NCI-H345 treated with DMSO at 0.1 percent for 48 hours (cell line): ENCODE measurements around the gene RAB39A.
A peak's percentile ranks its signal among the peaks of the same experiment; 100 is the strongest.

Experiments
- DNase-seq: peaks from one replicate; lab custom pipeline; 2025; ENCODE audit not compliant: unreplicated experiment; lab: John Stamatoyannopoulos, UW

Gene RAB39A

DNA sequence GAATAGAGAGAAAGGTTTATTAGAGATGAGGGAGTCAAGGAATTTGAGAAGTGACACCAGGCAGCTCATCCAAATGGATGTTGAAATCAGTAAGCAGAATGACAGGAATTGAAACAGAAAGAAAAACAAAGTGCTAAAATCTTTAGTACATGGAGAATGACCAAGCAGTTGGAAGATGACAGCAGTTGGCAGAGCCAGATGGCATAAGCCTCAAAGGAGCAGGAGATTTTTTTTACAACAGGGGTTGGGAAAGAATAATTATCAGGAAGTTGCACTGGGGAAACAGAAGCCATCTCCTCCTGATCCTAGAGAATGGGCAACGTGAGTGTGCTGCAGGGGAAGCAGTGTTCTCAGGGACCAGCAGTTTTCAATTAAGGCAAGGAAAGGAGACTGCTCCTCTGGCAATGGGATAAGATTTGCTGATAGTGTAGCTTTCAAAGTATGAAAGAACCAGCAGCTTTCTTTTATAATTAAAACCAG lies 28.9 kb downstream of the RAB39A start:
- no peak for DNase-seq

DNA sequence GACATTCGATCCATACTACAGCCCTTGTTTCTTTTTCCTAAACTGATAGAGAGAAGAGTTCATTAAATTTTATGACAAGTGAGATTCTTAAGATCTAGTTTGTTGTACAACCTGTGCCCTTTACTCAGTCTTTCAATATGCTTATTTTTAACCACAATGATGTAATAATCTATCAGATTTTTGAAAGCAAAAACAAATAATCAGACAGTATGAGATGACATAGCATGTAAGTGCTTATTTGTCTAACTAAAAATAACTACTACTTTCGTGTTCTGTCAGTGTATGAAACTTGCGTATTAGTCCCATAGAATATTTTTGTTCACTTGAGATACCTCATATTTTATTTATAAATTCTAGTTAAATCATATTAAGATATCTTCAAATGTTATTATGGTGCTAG lies 33.2 kb downstream of the RAB39A start:
- DNase-seq = no peak

DNA sequence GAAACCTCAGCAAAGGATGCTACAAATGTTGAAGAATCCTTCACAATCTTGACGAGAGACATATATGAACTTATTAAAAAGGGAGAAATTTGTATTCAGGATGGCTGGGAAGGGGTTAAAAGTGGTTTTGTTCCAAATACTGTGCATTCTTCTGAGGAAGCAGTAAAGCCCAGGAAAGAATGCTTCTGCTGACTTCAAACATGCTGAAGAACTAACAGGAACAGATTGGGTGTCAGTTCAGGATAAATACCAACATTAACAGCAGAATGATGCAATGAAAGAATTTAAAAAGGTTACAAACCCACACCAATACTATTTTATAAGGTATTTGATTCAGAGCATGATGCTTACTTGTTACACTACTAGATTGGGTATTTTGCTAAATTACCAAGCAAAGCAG lies 33.9 kb downstream of the RAB39A start:
- no peak for DNase-seq

DNA sequence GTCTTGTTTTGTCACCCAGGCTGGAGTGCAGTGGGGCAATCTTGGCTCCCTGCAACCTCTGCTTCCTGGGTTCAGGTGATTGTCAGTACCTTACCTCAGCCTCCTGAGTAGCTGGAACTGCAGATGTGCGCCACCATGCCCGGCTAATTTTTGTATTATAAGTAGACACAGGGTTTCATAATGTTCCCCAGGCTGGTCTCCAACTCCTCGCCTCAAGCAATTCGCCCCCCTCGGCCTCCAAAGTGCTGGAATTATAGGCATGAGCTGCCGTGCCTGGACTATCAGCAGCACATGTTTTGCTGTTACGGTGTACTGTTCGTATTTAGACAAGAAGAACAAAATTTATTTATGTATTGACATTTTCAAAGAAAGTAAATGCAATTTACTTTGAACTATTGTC lies 34.8 kb downstream of the RAB39A start:
- DNase-seq = no peak

DNA sequence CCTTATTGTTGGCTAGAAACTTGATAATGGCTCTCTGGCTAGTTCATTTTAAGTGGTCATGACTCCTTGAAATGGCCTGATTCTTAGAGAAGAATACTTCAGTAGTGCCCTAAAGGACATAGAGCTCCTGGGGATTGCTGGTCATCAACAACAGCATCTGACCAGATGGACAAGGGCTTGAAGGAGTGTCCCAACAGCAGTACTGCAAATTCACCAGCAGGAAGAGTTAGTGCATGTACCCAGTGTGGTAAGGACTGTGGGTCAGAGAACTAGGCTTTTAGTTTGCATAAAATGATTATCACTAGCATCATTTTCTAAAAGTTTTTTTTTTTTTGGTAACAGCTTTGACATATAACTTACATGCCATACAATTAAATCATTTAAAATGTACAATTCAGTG lies 41.0 kb downstream of the RAB39A start:
- no peak for DNase-seq

DNA sequence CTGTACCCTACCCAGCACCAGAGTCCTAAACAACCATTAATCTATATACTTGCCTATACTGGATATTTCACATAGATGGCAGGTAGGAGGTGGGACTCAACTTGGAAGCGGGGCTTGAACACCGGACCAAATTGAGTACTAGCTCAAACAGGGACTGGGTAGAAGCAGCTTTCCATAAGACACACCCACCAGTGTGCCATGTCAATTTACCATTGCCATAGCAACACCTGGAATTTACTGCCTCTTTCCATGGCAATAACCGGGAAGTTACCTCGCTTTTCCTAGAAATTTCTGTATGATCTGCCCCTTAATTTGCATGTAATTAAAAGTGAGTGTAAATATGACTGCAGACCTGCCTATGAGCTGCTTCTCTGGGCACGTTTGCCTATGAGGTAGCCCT lies 41.8 kb downstream of the RAB39A start:
- no peak for DNase-seq

DNA sequence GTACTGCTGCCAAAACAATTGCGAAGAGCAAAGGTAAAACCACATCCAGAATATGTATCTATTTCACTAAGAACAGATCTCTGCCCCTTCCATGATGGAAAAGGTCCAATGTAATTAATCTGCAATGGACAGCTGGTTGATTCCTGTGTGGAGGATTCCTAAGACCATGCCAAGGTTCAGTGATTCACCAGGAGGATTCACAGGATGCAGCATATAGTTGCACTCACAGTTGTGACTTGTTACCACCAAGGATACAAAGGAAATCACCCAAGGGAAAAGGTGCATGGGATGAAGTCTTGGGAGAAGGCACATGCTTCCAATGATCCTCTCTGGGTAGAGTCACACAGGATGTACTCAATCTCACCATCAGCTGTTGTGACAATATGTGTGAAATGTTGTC lies 45.4 kb downstream of the RAB39A start:
- DNase-seq = no peak

DNA sequence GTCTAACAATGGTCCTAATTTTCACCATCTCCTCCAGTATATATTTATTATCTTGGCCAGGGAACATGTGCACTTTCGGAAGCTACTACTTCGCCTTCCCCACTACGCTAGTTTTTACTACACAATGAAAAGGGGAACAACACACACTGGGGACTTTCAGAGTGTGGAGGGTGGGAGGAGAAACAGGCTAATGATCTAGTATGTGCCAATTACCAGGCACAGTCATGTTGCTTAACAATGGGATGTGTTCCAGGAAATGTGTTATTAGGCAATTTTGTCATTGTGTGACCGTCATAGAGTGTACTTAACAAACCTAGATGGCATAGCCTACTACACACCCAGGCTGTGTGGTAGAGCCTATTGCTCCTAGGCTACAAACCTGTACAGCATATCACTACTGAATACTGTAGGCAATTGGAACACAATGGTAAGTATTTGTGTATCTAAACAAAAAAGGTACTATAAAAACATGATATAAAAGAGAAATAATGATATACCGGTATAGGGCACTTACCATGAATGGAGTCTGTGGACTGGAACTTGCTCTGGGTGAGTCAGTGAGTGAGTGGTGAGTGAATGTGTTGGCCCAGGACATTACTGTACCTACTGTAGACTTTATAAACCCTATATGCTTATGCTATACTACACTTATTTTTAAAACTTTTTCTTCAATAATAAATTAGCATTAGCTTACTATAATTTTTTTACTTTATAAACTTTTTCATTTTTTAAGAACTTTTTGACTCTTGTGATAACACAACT lies 60.3 kb downstream of the RAB39A start:
- DNase-seq = no peak

DNA sequence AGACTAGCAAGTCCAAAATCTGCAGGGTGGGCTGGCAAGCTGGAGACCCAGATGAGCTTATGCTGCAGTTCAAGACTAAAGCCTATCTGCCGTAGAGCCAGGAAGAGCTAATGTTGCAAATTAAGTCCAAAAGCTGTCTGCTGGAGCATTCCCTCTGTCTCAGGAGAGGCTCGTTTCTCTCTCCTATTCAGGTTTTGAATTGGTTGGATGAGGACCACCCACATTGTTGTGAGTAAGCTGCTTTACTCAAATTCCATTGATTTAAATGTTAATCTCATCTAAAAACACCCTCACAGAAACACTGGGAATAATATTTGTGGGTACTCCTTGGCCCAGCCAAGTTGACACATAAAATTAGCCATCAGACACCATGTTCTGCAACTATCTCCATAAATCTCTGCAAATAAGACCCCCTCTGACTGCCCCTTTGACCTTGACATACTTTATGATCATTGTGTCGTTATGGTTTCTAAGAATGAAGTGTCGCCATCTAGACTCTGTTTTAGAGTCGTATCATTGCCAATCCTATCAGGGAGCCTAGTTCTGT lies 63.7 kb downstream of the RAB39A start:
- DNase-seq = no peak

DNA sequence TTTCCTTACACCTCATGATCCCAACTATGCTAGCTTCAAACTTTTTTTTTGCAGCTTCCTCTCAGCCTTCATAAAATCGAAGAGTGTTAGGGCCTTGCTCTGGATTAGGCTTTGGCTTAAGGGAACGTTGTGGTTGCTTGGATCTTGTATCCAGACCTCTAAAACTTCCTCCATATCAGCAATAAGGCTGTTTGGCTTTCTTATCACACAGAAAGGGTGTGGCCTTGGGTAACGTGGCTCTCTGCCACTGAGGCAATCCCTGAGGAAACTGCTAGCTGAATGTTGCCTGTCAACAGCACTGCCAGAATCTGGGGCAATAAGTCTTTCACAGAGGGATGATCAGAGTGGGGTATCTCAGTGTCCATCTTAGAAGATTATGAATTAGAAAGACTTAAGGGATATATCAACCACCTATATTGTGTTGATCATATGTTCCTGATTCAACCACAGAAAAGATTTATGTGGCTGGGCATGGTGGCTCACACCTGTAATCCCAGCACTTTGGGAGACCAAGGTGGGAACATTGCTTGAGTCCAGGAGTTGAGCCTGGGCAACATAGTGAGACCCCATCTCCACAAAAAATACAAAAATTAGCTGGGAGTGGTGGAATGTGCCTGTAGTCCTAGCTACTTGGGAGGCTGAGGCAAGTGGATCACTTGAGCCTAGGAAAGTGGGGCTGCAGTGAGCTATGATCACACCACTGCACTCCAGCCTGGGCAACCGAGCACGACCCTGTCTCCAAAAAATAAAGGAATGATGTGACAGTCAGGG lies 67.9 kb downstream of the RAB39A start:
- no peak for DNase-seq

DNA sequence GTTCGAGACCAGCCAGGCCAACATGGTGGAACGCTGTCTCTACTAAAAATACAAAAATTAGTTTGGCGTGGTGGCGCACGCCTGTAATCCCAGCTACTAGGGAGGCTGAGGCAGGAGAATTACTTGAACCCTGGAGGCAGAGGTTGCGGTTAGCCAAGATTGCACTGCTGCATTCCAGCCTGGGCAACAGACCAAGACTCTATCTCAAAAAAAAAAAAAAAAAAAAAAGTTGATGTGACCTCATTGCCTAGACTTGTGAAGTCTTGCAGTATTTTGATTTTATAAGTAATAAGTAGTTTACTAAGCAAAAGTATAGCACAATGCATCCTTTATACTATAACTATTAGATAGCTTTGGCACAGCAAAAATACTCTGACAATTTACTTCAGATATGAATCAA lies 70.5 kb downstream of the RAB39A start:
- no peak for DNase-seq

DNA sequence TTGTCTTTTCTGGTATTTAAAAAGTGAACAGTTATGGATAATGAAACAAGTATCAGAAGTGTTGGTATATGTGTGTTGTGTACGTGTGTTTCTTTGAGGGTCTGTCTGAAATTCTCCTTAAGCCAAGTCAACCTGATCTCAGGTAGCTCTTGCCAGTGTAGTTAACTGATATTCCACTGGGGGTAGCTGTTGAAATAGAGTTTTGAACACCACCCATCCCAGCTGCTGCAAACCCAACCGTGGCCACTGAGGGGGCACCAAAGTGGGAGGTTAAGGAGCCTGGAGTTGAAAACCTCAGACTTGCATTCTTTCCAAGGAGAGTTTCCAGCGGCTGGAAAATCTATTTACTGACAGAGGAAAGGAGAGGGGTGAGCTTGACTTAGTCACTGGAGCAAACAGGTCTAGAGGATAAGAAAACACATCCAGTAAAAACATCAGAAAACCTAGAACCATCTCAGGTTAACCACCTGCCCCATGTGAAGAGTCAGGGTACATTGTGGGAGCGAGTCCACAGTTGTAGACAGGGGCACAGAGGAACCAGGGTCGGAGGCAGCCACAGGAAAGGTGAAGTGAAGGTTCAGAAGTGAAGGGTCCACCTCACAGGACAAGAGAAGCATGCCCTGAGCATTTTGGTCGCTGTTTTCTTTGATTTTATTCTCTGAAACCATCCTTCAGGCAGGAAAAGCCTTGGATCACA lies 71.7 kb downstream of the RAB39A start:
- no peak for DNase-seq

DNA sequence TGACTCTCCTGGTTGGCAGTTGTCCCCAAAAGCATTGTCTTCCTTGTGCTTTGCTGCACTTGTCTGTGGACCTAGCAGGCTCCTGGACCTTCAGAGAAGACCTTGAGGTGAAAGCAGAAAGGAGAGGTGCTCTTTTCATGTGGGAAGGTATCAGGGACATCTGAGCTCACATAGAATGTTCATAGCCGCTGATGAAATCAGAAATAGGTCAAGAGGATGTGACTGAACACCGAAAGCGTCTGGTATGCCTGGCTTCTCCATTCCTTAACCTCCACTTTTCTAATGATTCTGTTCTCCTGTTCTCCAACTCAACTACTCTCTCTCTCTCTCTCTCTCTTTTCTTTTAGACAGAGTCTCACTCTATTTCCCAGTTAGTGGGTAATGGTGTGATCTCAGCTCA lies 74.2 kb downstream of the RAB39A start:
- no peak for DNase-seq

DNA sequence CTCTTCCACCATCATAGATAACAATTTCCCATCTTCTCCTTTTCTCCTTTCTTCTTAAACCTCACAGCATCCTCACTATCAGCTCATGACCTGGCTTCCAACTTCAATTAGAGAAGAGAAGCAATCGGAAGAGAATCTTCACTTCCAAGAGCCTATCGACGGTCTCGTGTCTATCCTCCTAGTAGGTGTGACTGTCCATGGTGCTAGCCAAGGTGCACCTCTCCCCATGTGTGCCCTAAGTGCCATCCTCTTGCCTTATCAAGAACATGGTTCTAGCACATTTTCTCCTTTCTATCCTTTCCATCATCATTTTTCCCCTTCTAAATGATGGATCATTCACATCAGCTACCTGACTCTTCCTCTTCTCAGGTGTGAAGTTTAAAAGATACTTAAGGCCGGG lies 75.4 kb downstream of the RAB39A start:
- no peak for DNase-seq

DNA sequence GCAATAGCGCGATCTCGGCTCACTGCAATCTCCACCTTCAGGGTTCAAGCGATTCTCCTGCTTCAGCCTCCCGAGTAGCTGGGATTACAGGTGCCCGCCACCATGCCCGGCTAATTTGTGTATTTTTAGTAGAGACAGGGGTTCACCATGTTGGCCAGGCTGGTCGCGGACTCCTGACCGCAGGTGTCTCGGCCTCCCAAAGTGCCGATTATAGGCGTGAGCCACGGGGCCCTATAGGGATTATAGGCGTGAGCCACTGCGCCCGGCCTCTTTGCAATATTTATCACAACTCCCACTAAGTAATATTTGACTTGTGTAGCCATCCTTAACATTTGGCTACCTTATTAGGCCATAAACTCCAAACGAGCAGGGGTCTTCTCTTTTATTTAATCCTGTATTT lies 79.6 kb downstream of the RAB39A start:
- no peak for DNase-seq

DNA sequence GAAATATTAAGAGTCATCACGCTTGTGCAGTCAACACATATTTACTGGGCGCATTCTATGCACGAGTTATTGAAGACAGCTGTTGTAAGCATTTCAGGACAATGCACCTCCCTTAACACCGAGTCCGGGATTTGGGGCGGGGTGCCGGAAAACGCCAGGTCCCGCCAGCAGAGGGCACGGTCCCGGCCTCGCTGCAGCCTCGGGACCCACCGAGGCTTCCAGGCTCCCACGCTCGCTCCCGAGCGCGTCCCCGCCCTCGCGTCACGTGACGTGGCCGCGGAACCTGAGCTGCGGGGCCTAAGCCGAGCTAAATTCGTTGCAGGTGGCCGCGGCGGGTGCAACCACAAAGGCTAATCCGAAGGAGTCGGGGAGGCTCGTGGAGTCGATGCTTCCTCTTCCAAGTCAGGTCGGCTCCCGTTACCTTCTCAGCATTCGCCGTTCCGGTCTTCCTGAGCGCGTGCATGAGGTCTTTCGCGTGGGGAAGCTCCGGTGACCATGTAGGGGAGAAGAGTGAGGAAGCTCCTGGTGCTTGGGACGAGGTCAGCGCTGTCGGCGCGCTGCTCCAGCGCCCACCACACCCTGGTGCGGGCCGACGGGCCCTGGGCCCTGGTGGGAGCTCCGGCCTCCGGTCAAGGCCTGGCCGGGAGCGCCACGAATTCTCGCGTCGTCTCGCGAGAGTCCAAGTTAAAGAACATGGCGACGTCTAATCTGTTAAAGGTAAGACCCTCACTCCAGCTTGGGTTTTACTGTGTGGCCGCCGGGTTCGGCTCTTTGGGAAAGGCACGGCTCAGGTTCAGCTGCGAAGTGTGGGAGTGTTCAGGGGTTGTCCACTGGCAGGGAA lies 80.6 kb downstream of the RAB39A start, which contains the start of gene CUL5:
Gene CUL5, plus strand, starts transcription at position 243 of the 841 bp plus-strand sequence. Its CDS starts 451 bp downstream, at position 694.
- DNase-seq = peak; percentile 74

DNA sequence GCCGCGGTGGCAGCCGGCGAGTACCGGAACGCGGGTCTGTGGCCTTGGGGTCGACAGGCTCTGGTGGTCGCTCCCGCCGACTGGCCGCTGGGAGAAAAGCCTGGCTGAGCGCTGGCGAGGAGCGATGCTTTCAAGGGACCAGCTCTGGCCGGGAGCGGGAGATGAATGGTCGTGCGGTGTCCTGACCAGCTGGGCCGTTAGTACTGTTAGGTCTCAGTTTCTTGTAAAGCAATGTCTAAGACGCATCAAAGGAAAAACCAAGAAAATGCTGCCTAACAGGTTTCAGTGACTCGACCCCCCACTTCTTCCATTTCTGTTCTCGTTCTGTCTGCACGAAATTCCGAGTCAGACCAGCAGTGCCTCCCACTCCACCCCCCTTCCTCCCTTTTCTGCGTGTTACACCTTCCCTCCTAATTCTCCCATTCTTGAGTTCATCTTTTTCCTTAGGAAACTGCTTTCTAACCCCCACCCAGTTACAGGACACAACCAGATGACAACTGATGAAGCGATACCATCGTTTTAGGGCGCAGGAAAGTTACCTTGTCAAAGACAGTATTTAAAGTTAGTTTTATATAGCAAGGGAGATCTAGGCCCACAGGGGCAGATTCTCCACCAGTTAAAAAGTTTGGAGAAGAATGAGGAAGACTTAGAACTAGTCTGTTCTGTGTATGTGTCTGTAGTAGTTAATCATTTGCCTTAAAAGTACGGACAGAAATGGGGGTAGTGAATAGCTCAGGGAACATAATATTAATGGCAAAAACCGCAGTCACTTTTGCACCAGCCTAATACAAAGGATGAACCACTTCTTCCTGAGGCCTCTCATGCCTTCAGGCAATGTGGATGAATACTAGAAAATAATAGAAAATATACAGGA lies 81.5 kb downstream of the RAB39A start:
- no peak for DNase-seq

DNA sequence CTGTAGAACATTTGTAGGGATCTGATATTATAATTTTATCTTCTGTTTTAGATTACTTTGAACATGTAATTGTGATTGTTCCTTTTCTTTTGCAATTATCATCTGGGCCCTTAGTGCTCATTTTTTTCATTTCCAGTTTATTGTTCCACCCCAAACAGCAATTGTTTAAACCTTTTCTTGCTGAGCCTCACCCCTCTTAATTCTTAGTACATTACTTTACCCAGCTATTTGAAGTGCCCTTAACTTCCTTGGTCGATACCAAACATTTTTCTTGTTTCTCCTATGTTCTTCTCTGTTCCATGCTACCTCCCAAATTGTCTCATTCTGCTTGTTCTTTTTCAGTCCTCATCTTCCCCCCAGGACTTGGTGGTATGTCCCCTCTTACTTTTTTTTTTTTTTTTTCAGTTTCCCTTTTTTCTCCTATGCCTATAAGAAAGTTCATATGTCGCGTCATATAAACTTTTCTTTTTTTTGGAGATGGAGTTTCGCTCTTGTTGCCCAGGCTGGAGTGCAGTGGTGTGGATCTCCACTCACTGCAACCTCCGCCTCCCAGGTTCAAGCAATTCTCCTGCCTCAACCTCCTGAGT lies 84.0 kb downstream of the RAB39A start:
- no peak for DNase-seq
